Mesendoderm (in vitro differentiated cells): ENCODE results near the gene COA7. TPM values are rescaled to one million over a fixed set of nuclear protein-coding genes. Genes with fewer than 3 reads are reported as not detected.

Experiments used
- DNase-seq: peaks from one replicate; pipeline ENCODE4 v3.0.0; 2013
- H2AK5ac ChIP-seq: 2 replicates; pipeline ENCODE4 v1.6.1; 2013; ENCODE audit warnings: low read length, inconsistent platforms
- H2BK120ac ChIP-seq: 2 replicates; pipeline ENCODE4 v1.6.1; 2013; ENCODE audit warnings: low read depth, mild to moderate bottlenecking, low read length, moderate library complexity, mixed read lengths
- H2BK15ac ChIP-seq: replicated peaks from 2 replicates; pipeline ENCODE4 v1.6.1; 2013; ENCODE audit warnings: low read depth, mild to moderate bottlenecking, moderate library complexity
- H2BK5ac ChIP-seq: 2 replicates; pipeline ENCODE4 v1.6.1; 2013; ENCODE audit warnings: low read length, inconsistent platforms
- H3K18ac ChIP-seq: 2 replicates; pipeline ENCODE4 v1.6.1; 2013; ENCODE audit warnings: mild to moderate bottlenecking, low read length, mixed read lengths
- H3K23ac ChIP-seq: one replicate; pipeline ENCODE4 v1.6.1; 2013; ENCODE audit warnings: low read length
- H3K27ac ChIP-seq: 2 replicates; pipeline ENCODE4 v1.5.1; 2013; ENCODE audit warnings: low read depth, mild to moderate bottlenecking, inconsistent platforms, low read length, moderate library complexity
- H3K27me3 ChIP-seq: 2 replicates; pipeline ENCODE4 v1.6.1; 2013; ENCODE audit warnings: low read length, control low read depth, mild to moderate bottlenecking, inconsistent platforms; ENCODE audit not compliant: insufficient read depth, poor library complexity
- H3K36me3 ChIP-seq: 2 replicates; pipeline ENCODE4 v1.6.1; 2013; ENCODE audit warnings: low read length, inconsistent platforms; ENCODE audit not compliant: control insufficient read depth, insufficient read depth
- H3K4ac ChIP-seq: one replicate; pipeline ENCODE4 v1.6.1; 2013; ENCODE audit warnings: low read depth, mild to moderate bottlenecking, low read length, moderate library complexity
- H3K4me1 ChIP-seq: 2 replicates; pipeline ENCODE4 v1.6.1; 2013; ENCODE audit warnings: low read depth, low read length, inconsistent platforms; ENCODE audit not compliant: control insufficient read depth
- H3K4me2 ChIP-seq: 2 replicates; pipeline ENCODE4 v1.6.1; 2013; ENCODE audit warnings: low read length
- H3K4me3 ChIP-seq: 2 replicates; pipeline ENCODE4 v1.5.1; 2013; ENCODE audit warnings: mild to moderate bottlenecking, low read length
- H3K56ac ChIP-seq: one replicate; pipeline ENCODE4 v1.6.1; 2013; ENCODE audit warnings: low read length
- H3K79me1 ChIP-seq: 2 replicates; pipeline ENCODE4 v1.6.1; 2013; ENCODE audit warnings: low read length, inconsistent platforms
- H3K79me2 ChIP-seq: 2 replicates; pipeline ENCODE4 v1.6.1; 2013; ENCODE audit warnings: mild to moderate bottlenecking, low read length; ENCODE audit not compliant: control insufficient read depth, insufficient read depth
- H3K9ac ChIP-seq: 2 replicates; pipeline ENCODE4 v1.6.1; 2013; ENCODE audit warnings: low read length, inconsistent platforms
- H4K5ac ChIP-seq: one replicate; pipeline ENCODE4 v1.6.1; 2013; ENCODE audit warnings: low read length
- H4K8ac ChIP-seq: one replicate; pipeline ENCODE4 v1.6.1; 2013; ENCODE audit warnings: low read depth, mild to moderate bottlenecking, control low read depth, low read length, moderate library complexity
- WGBS: extraction: QIAGEN DNeasy Blood & Tissue Kit; methylation state at CpG from one replicate; pipeline ENCODE4 v1.1.7; 2013; ENCODE audit warnings: low lambda C conversion rate, missing lambda C conversion rate; ENCODE audit not compliant: insufficient coverage; ENCODE audit errors: extremely low coverage; 5-methylcytosine and 5-hydroxymethylcytosine counted together
- small RNA-seq: library from polyadenylated mRNA; stranded (forward); fragments of <200 nt; extraction: miRNeasy Mini kit (QIAGEN cat#:217004); gene quantifications from one replicate; pipeline ENCODE3, GENCODE V24; 2013; ENCODE audit not compliant: insufficient read depth

Gene COA7

DNA sequence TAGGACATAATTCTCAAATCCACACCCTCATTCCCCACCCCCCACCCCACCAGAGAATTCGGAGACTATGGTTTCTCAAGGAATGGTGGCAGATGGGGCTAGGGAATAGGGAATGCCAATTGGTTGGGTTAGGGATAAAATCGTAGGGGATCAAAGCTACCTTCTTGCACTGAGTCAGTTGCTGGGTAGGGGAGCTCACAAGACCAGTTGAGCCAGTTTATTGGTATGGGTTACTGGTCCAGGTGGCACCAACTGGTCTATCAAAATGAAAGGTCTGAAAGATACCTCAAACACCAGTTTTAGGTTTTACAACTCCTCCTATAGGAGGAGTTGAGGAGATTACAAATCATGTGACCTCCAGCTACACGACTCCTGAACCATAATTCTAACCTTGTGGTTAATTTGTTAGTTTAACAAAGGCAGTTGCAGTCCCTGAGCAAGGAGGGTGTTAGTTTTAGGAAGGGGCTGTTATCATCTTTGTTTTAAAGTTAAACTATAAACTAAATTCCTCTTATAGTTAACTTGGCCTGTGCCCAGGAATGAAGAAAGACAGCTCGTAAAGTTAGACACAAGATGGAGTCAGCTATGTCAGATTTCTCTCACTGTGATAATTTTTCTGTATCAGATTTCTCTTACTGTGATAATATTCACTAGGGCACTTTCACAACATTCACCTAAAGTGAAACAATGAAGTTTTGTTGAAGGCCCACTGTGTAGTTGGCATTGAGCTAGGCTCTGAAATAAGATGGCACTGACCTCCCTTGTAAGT is 62.6 kb downstream of the COA7 start:
- Histone ChIP-seq H2BK5ac (peak overlapping the region; percentile 48), H4K5ac (no peak overlapping the region), H2BK120ac (no peak overlapping the region), H3K56ac (peak overlapping the region; percentile 29), H3K4me2 (no peak overlapping the region), H4K8ac (no peak overlapping the region), H3K23ac (no peak overlapping the region), H2AK5ac (no peak overlapping the region), H3K9ac (no peak overlapping the region), H3K4ac (no peak overlapping the region), H3K79me1 (no peaks in the 10 kb centered on the region), H3K79me2 (no peaks in the 10 kb centered on the region), H3K18ac (no peak overlapping the region), H2BK15ac (no peak overlapping the region), H3K4me1 (peaks cover 22% of the 10 kb centered on the region), H3K4me3 (no peak overlapping the region), H3K27ac (peak overlapping the region; percentile 58), H3K36me3 (no peaks in the 10 kb centered on the region), H3K27me3 (peaks cover 10% of the 10 kb centered on the region)
- peak; percentile 60 for DNase-seq
- no CpG with 5 or more reads among the region's 4 CpGs for WGBS

Small RNA genes within 50 kb of the gene (small RNA-seq; reads per million reads assigned to genes)
- gene RN7SL62P = not detected
